Caco-2 (cell line): ENCODE data around the gene FNDC5. TPM values are rescaled to one million over a fixed set of nuclear protein-coding genes. Genes with fewer than 3 reads are reported as not detected.

Experiments used
- BruUV-seq: library from RNA; stranded (reverse); fragments of 400-500 nt; replicated peaks from 2 replicates; lab custom pipeline; 2021; lab: Mats Ljungman, UMichigan
- CTCF ChIA-PET: fragments of 300-600 bp; sonication (Branson Sonifier 250); formaldehyde crosslinking; loops from one replicate; lab custom pipeline; 2022; ENCODE audit warnings: antibody characterized with exemption; lab: Charles Lee
- POLR2A ChIA-PET: fragments of 300-600 bp; sonication (Branson Sonifier 250); formaldehyde crosslinking; loops from one replicate; lab custom pipeline; 2022; ENCODE audit warnings: antibody characterized with exemption; lab: Charles Lee
- DNase-seq, 2 experiments: peaks; one replicate each; pipeline versions ENCODE4 v3.0.0 to v3.0.0-alpha.2; 2020 to 2022
- H3K27me3 ChIP-seq: replicated peaks from 2 replicates; pipeline ENCODE4 v1.6.0; 2011; ENCODE audit warnings: low read length; ENCODE audit not compliant: control insufficient read depth, insufficient read depth
- H3K36me3 ChIP-seq: 2 replicates; pipeline ENCODE4 v1.5.1; 2011; ENCODE audit warnings: low read length; ENCODE audit not compliant: control insufficient read depth, insufficient read depth
- H3K4me1 ChIP-seq: fragments of 250-450 bp; sonication (Bioruptor Pico); 2 replicates; pipeline ENCODE4 v1.5.1; 2020; ENCODE audit warnings: mild to moderate bottlenecking
- H3K4me3 ChIP-seq: 2 replicates; pipeline ENCODE4 v1.5.1; 2011; ENCODE audit warnings: low read depth, mild to moderate bottlenecking, control low read depth, low read length
- H3K9me3 ChIP-seq: fragments of 250-450 bp; sonication (Bioruptor Pico); 2 replicates; pipeline ENCODE4 v1.5.1; 2020; ENCODE audit warnings: mild to moderate bottlenecking, moderate library complexity
- H3K27ac Mint-ChIP-seq: one replicate; pipeline ENCODE4 v1.8.0; 2022; ENCODE audit warnings: mixed read lengths; ENCODE audit not compliant: unreplicated experiment
- H3K27me3 Mint-ChIP-seq: one replicate; pipeline ENCODE4 v1.8.0; 2022; ENCODE audit warnings: mixed read lengths; ENCODE audit not compliant: insufficient read depth, unreplicated experiment
- H3K36me3 Mint-ChIP-seq: one replicate; pipeline ENCODE4 v1.8.0; 2022; ENCODE audit warnings: mild to moderate bottlenecking, mixed read lengths; ENCODE audit not compliant: insufficient read depth, unreplicated experiment
- H3K4me1 Mint-ChIP-seq: one replicate; pipeline ENCODE4 v1.8.0; 2022; ENCODE audit warnings: low read depth, mixed read lengths; ENCODE audit not compliant: unreplicated experiment
- H3K4me3 Mint-ChIP-seq: one replicate; pipeline ENCODE4 v1.8.0; 2022; ENCODE audit warnings: mild to moderate bottlenecking, moderate library complexity, mixed read lengths; ENCODE audit not compliant: unreplicated experiment
- H3K9me3 Mint-ChIP-seq: one replicate; pipeline ENCODE4 v1.8.0; 2022; ENCODE audit warnings: mixed read lengths; ENCODE audit not compliant: unreplicated experiment
- CTCF ChIP-seq, 2 experiments: fragments of 200-600 bp in 1 of 2; IDR thresholded peaks; 1 replicate in 1 of 2; 2 replicates in 1 of 2; pipeline versions ENCODE4 v1.5.1 to v1.8.0; 2011 to 2022; ENCODE audit warnings: antibody characterized with exemption in 1 of 2, control low read depth in 1 of 2, inconsistent platforms in 1 of 2, low read depth in 1 of 2, low read length in 1 of 2, mild to moderate bottlenecking in 1 of 2, moderate library complexity in 1 of 2; ENCODE audit not compliant: insufficient read depth in 1 of 2, severe bottlenecking in 1 of 2, unreplicated experiment in 1 of 2
- intact Hi-C: fragments of 100-400 bp; cut with micrococcal nuclease; formaldehyde crosslinking; loops from one replicate; pipeline ENCODE4 v1.10.0; 2022; ENCODE audit not compliant: unreplicated experiment
- total RNA-seq: library from RNA; stranded (reverse); gene quantifications from 2 replicates; pipeline ENCODE4 v1.2.3, GENCODE V29; 2022

FNDC5 gene
- total RNA-seq, 1 experiment from 2014 or later: 1.1 TPM

DNA sequence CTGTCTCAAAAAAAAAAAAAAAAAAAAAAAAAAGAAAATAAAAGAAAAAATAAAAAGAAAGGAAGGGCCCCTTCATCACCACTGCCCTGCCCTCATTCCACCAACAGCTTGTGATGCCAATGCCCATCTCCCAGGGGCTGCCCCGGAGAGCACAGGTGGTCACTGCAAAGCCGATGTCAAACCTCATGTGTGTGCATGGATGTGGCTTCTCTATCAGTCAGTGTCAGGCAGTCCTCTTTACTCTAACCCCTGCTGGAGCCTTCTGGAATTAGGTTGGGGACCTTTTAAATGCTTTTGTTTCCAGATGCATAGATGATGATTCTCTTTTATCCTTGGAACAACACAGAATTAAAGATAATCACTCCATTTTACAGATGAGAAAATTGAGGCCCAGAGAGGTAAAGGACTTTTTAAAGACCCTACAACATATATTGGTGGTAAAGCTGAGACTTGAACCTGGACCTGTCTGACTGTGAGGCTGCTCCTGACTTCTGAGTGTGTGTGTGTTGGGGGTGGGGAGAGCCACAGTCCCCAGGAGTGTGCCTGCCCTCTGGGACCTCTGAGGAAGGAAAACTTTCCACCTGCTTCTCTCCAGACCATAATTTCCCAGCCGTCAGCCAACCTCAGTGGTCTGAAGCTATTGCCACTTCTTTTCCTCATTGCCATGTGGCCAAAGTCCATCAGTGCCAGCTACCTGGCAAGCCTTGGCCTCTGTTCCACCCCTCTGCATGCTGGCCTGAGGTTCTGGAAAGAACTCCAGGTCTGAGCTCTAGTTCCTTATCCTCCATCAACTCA lies 33.5 kb upstream of the FNDC5 start:
- no peaks in the 10 kb centered on the region for H3K36me3 Mint-ChIP-seq
- H3K27me3 ChIP-seq: no peaks in the 10 kb centered on the region
- H3K9me3 Mint-ChIP-seq: no peaks in the 10 kb centered on the region
- no peak overlapping the region for H3K27ac Mint-ChIP-seq
- ChIA-PET CTCF (no interaction called here), POLR2A (no interaction called here)
- DNase-seq: no peak
- TF ChIP-seq CTCF (IDR thresholded peaks at IDR 0.05; ENCODE audit: insufficient read depth in 1 of 2, low read depth in 1 of 2, low read length in 1 of 2, severe bottlenecking in 1 of 2, unreplicated experiment in 1 of 2): no peak
- no peaks in the 10 kb centered on the region for H3K9me3 ChIP-seq
- intact Hi-C loops: no loop called here
- no peaks in the 10 kb centered on the region for H3K36me3 ChIP-seq
- no peak overlapping the region for H3K4me3 Mint-ChIP-seq
- no peaks in the 10 kb centered on the region for H3K27me3 Mint-ChIP-seq
- H3K4me1 Mint-ChIP-seq: no peaks in the 10 kb centered on the region
- H3K4me1 ChIP-seq: no peaks in the 10 kb centered on the region
- no TSS peak for BruUV-seq
- no peak overlapping the region for H3K4me3 ChIP-seq

GRCh38 chr1:32902535-32902920 lies 31.8 kb upstream of the FNDC5 start:
- intact Hi-C loops: no loop called here
- H3K4me3 ChIP-seq: no peak overlapping the region
- no peaks in the 10 kb centered on the region for H3K36me3 Mint-ChIP-seq
- no peaks in the 10 kb centered on the region for H3K4me1 ChIP-seq
- no peaks in the 10 kb centered on the region for H3K4me1 Mint-ChIP-seq
- BruUV-seq: no TSS peak
- no peaks in the 10 kb centered on the region for H3K36me3 ChIP-seq
- TF ChIP-seq CTCF (IDR thresholded peaks at IDR 0.05; ENCODE audit: insufficient read depth in 1 of 2, low read depth in 1 of 2, low read length in 1 of 2, severe bottlenecking in 1 of 2, unreplicated experiment in 1 of 2): no peak
- no peaks in the 10 kb centered on the region for H3K27me3 Mint-ChIP-seq
- H3K9me3 Mint-ChIP-seq: no peaks in the 10 kb centered on the region
- no peaks in the 10 kb centered on the region for H3K9me3 ChIP-seq
- DNase-seq: no peak
- H3K4me3 Mint-ChIP-seq: peak overlapping the region; percentile 74
- ChIA-PET CTCF (interaction anchor here (0.6 kb wide), 2 partner anchors 32 to 154 kb away, joined by 4 read pairs; no protein-coding TSS in a partner anchor), POLR2A (no interaction called here)
- no peak overlapping the region for H3K27ac Mint-ChIP-seq
- H3K27me3 ChIP-seq: no peaks in the 10 kb centered on the region

DNA sequence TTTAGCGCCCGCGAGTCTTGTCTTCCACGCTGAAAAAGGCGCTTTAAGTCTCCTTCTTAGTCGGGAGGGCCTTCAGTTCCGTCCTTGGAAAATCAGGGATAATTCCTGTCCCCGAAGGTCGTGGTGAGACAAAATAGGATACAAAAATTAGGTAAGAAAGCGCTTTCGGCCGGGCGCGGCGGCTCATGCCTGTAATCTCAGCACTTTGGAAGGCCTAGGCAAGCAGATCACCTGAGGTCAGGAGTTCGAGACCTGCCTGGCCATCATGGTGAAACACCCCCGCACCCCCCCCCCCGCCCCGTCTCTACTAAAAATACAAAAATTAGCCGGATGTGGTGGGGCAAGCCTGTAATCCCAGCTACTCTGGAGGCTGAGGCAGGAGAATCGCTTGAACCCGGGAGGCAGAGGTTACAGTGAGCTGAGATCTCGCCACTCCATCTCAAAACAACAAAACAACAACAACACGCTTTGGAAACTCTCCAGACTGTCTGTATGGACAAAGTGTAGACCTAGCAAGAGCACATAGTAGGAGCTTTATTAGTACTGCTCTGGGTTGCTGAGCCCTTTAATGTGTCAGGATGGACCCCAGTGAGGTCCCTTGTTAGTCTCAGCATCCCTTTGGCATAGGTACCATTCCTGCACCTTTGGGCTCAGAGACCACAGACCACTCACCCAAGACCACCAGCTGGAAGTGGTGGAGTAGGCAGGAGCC lies 31.3 kb upstream of the FNDC5 start:
- ChIA-PET POLR2A (no interaction called here), CTCF (interaction anchor here (0.6 kb wide), 1 partner anchor 155 kb away, joined by 4 read pairs; no protein-coding TSS in a partner anchor)
- Histone ChIP-seq H3K9me3 (no peaks in the 10 kb centered on the region), H3K4me1 (no peaks in the 10 kb centered on the region), H3K36me3 (no peaks in the 10 kb centered on the region), H3K4me3 (peak overlapping the region; percentile 46), H3K27me3 (no peaks in the 10 kb centered on the region)
- no peak for TF ChIP-seq CTCF (IDR thresholded peaks at IDR 0.05; ENCODE audit: insufficient read depth in 1 of 2, low read depth in 1 of 2, low read length in 1 of 2, severe bottlenecking in 1 of 2, unreplicated experiment in 1 of 2)
- no peaks in the 10 kb centered on the region for H3K9me3 Mint-ChIP-seq
- no peaks in the 10 kb centered on the region for H3K27me3 Mint-ChIP-seq
- DNase-seq: no peak
- BruUV-seq: TSS peak; percentile 41
- intact Hi-C loops: no loop called here
- no peaks in the 10 kb centered on the region for H3K4me1 Mint-ChIP-seq
- no peaks in the 10 kb centered on the region for H3K36me3 Mint-ChIP-seq
- H3K27ac Mint-ChIP-seq: peak overlapping the region; percentile 57
- peak overlapping the region; percentile 74 for H3K4me3 Mint-ChIP-seq
